CD4-positive, alpha-beta T cell (primary cell): ENCODE measurements around the gene MAP1LC3C. TPM values are rescaled to one million over a fixed set of nuclear protein-coding genes. Genes with fewer than 3 reads are reported as not detected.

Source experiments
- ATAC-seq: fragments of 200-7000 bp; cut with Tn5 transposase; one replicate; pipeline ENCODE4 v1.10.0; 2022; ENCODE audit warnings: mild to moderate bottlenecking; ENCODE audit not compliant: poor library complexity
- CTCF ChIA-PET: fragments of 350-600 bp; sonication (Branson Sonifier 250); formaldehyde crosslinking; loops from one replicate; lab custom pipeline; 2021; ENCODE audit warnings: antibody characterized with exemption, inconsistent platforms; lab: Charles Lee
- POLR2A ChIA-PET: fragments of 350-600 bp; sonication (Branson Sonifier 250); formaldehyde crosslinking; loops from one replicate; lab custom pipeline; 2021; ENCODE audit warnings: antibody characterized with exemption, inconsistent platforms; lab: Charles Lee
- DNase-seq, 14 experiments: peaks; one replicate each; pipeline ENCODE4 v3.0.0-alpha.2; 2013 to 2020; ENCODE audit warnings: mixed read lengths in 2 of 14
- H3K27ac ChIP-seq, 2 donors: one replicate each; pipeline versions ENCODE4 v1.5.1 to v1.7.0; 2013; ENCODE audit warnings: low read length in 2 of 2, low read depth in 1 of 2, mild to moderate bottlenecking in 1 of 2
- H3K27me3 ChIP-seq, 2 experiments: 1 replicate in 1 of 2; 2 replicates in 1 of 2; pipeline versions ENCODE4 v1.6.1 to v1.7.0; 2013; ENCODE audit warnings: low read length in 2 of 2, control low read depth in 1 of 2, mild to moderate bottlenecking in 1 of 2, moderate library complexity in 1 of 2; ENCODE audit not compliant: insufficient read depth in 2 of 2, control insufficient read depth in 1 of 2
- H3K36me3 ChIP-seq: one replicate; pipeline ENCODE4 v1.6.1; 2013; ENCODE audit warnings: low read length, control low read depth; ENCODE audit not compliant: insufficient read depth
- H3K4me1 ChIP-seq: one replicate; pipeline ENCODE4 v1.6.1; 2013; ENCODE audit warnings: low read length, control low read depth; ENCODE audit not compliant: insufficient read depth
- H3K4me3 ChIP-seq: one replicate; pipeline ENCODE4 v1.5.1; 2013; ENCODE audit warnings: mild to moderate bottlenecking, low read length, moderate library complexity
- H3K9me3 ChIP-seq, 2 experiments: 1 replicate in 1 of 2; 2 replicates in 1 of 2; pipeline versions ENCODE4 v1.6.1 to v1.7.0; 2013; ENCODE audit warnings: low read length in 2 of 2, mild to moderate bottlenecking in 2 of 2, control low read depth in 1 of 2, moderate library complexity in 1 of 2; ENCODE audit not compliant: control insufficient read depth in 1 of 2, insufficient read depth in 1 of 2
- H3K27ac Mint-ChIP-seq: one replicate; pipeline ENCODE4 v1.8.0; 2020; ENCODE audit warnings: mixed read lengths
- H3K27me3 Mint-ChIP-seq: one replicate; pipeline ENCODE4 v1.8.0; 2021; ENCODE audit warnings: mixed read lengths
- H3K36me3 Mint-ChIP-seq: one replicate; pipeline ENCODE4 v1.8.0; 2021; ENCODE audit warnings: low read depth, mixed read lengths
- H3K4me1 Mint-ChIP-seq: one replicate; pipeline ENCODE4 v1.8.0; 2021; ENCODE audit warnings: low read depth, mixed read lengths
- H3K4me3 Mint-ChIP-seq: one replicate; pipeline ENCODE4 v1.8.0; 2020; ENCODE audit warnings: mild to moderate bottlenecking, mixed read lengths
- H3K9me3 Mint-ChIP-seq: one replicate; pipeline ENCODE4 v1.8.0; 2020; ENCODE audit warnings: mixed read lengths
- intact Hi-C, 2 experiments: fragments of 100-400 bp; cut with DNase I in 1 of 2; cut with micrococcal nuclease in 1 of 2; formaldehyde crosslinking; loops; one replicate each; pipeline versions ENCODE4 v1.15.1 to v1.9.0; 2023 to 2025; cut with DNase I, micrococcal nuclease
- total RNA-seq, 174 experiments: library from RNA in 2 of 174; stranded (reverse) in 2 of 174; gene quantifications; one replicate each; pipeline ENCODE4 v1.2.3 and lab custom pipeline; 2021 to 2026
- TF ChIP-seq, protein P1 (sequence below): fragments of 200-600 bp; IDR thresholded peaks from one replicate; pipeline ENCODE4 v1.8.0; 2022; ENCODE audit warnings: antibody characterized with exemption, mild to moderate bottlenecking

Gene MAP1LC3C
- total RNA-seq, 2 experiments from 2014 or later, result not detected

DNA sequence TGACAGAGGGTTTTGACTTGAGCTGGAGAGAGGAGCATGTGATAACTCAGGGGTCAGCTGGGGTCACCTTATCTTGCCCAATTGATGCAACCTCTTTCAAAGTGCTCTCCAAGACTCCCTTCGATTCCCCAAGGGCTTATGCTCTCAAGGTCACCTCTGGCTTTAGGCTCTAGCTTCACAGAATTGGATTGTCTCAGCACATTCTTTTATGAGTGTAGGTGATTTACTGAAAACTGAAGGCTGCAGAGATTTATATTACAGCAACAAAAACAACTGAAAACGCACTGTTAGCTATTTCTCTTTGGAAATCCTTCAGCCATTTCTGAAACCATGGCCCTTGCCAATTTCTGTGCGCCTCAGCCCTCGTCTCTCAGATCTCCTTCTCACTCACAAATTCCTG, 34.5 kb upstream of the MAP1LC3C start:
- ChIA-PET POLR2A (no interaction called here), CTCF (no interaction called here)
- Histone ChIP-seq H3K4me3 (no peak overlapping the region), H3K27ac (no peak overlapping the region), H3K27me3 (no peaks in the 10 kb centered on the region), H3K4me1 (no peaks in the 10 kb centered on the region), H3K9me3 (no peaks in the 10 kb centered on the region), H3K36me3 (no peaks in the 10 kb centered on the region)
- no peak for DNase-seq
- Mint-ChIP-seq H3K27me3 (peaks cover 24% of the 10 kb centered on the region), H3K4me1 (no peaks in the 10 kb centered on the region), H3K36me3 (no peaks in the 10 kb centered on the region), H3K27ac (no peak overlapping the region), H3K9me3 (no peaks in the 10 kb centered on the region), H3K4me3 (no peak overlapping the region)
- no peak for ATAC-seq
- intact Hi-C loops, result no loop called here
- TF ChIP-seq, protein P1, sequence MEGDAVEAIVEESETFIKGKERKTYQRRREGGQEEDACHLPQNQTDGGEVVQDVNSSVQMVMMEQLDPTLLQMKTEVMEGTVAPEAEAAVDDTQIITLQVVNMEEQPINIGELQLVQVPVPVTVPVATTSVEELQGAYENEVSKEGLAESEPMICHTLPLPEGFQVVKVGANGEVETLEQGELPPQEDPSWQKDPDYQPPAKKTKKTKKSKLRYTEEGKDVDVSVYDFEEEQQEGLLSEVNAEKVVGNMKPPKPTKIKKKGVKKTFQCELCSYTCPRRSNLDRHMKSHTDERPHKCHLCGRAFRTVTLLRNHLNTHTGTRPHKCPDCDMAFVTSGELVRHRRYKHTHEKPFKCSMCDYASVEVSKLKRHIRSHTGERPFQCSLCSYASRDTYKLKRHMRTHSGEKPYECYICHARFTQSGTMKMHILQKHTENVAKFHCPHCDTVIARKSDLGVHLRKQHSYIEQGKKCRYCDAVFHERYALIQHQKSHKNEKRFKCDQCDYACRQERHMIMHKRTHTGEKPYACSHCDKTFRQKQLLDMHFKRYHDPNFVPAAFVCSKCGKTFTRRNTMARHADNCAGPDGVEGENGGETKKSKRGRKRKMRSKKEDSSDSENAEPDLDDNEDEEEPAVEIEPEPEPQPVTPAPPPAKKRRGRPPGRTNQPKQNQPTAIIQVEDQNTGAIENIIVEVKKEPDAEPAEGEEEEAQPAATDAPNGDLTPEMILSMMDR, result no peak

DNA sequence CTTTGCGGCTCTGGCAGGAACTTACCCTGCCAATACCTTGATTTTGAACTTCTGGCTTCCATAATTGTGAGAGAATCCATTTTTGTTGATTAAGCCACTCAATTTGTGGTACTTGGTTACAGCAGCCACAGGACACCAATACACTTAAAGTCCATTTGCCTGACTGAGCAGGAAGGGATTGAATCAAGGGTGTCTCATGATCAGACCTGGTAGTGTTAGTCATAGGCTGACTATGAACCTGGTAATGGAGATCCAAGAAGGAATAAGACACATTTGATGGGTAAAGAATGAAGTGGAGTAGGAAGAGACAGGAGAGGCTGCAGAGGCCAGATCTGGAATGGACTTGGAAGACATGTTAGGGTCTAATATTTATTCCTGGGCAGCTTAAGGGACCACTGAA, 31.2 kb upstream of the MAP1LC3C start:
- H3K36me3 Mint-ChIP-seq, result no peaks in the 10 kb centered on the region
- no peaks in the 10 kb centered on the region for H3K4me1 Mint-ChIP-seq
- Histone ChIP-seq H3K27me3 (no peaks in the 10 kb centered on the region), H3K9me3 (no peaks in the 10 kb centered on the region), H3K27ac (no peak overlapping the region), H3K4me1 (no peaks in the 10 kb centered on the region), H3K4me3 (no peak overlapping the region), H3K36me3 (no peaks in the 10 kb centered on the region)
- H3K9me3 Mint-ChIP-seq, result no peaks in the 10 kb centered on the region
- DNase-seq, result no peak
- TF ChIP-seq, protein P1, result no peak
- ChIA-PET CTCF (no interaction called here), POLR2A (no interaction called here)
- intact Hi-C loops, result no loop called here
- H3K4me3 Mint-ChIP-seq, result no peak overlapping the region
- ATAC-seq, result no peak
- no peak overlapping the region for H3K27ac Mint-ChIP-seq
- peaks cover 11% of the 10 kb centered on the region for H3K27me3 Mint-ChIP-seq

DNA sequence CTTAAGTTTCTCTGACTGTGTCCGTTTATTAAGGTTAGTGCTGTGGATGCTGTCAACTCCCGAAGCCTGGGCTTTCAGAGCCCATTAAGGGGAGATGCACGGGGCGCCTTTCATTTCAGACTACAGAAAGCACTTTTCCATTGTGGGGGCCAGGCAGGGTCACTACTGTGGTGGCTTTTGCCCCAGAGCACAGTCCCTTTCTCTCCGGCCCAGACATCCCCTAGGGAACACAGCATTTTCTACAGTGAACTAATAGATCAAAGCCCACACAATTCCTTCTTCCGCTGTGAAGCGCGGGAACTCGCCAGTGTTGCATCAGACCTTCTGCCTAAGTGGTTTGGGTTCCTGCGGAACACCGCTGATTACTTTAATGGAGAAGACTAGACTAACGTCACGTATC, 26.8 kb upstream of the MAP1LC3C start:
- DNase-seq, result no peak
- intact Hi-C loops, result no loop called here
- CTCF ChIA-PET, result no interaction called here
- Mint-ChIP-seq H3K27ac (no peak overlapping the region), H3K36me3 (no peaks in the 10 kb centered on the region), H3K4me1 (no peaks in the 10 kb centered on the region), H3K27me3 (peaks cover 11% of the 10 kb centered on the region), H3K9me3 (no peaks in the 10 kb centered on the region), H3K4me3 (no peak overlapping the region)
- POLR2A ChIA-PET, result no interaction called here
- Histone ChIP-seq H3K9me3 (no peaks in the 10 kb centered on the region), H3K27ac (no peak overlapping the region), H3K36me3 (no peaks in the 10 kb centered on the region), H3K4me3 (no peak overlapping the region), H3K4me1 (no peaks in the 10 kb centered on the region), H3K27me3 (no peaks in the 10 kb centered on the region)
- no peak for ATAC-seq
- TF ChIP-seq, protein P1, result no peak
